Iris pigment epithelial cell (primary cell): ENCODE measurements around the gene ARHGAP5.

Experiments
- DNase-seq: peaks from one replicate; pipeline ENCODE4 v3.0.0-alpha.2; 2011; ENCODE audit warnings: low read depth

ARHGAP5 gene

GRCh38 chr14:32077081-32078022 is at the start of gene ARHGAP5:
Gene ARHGAP5 (plus strand): TSS chr14:32077304. CDS start chr14:32090670, 13,366 bp downstream.
- peak; percentile 45 for DNase-seq

- peak; percentile 42 for DNase-seq
These were observed 48.5 kb upstream of the ARHGAP5 start for GRCh38 chr14:32028599-32028998.

GRCh38 chr14:32033543-32033942 is 43.6 kb upstream of the ARHGAP5 start:
- DNase-seq = no peak

- peak; percentile 29 for DNase-seq
These were observed 38.2 kb upstream of the ARHGAP5 start for GRCh38 chr14:32038876-32039275.

- DNase-seq = no peak
These were observed 37.6 kb upstream of the ARHGAP5 start for GRCh38 chr14:32039401-32040030.

GRCh38 chr14:32043624-32044023 is 33.5 kb upstream of the ARHGAP5 start:
- DNase-seq = no peak

GRCh38 chr14:32044454-32044853 is 32.6 kb upstream of the ARHGAP5 start:
- no peak for DNase-seq

GRCh38 chr14:32047791-32048190 is 29.3 kb upstream of the ARHGAP5 start:
- peak; percentile 60 for DNase-seq

- no peak for DNase-seq
These were observed 27.6 kb upstream of the ARHGAP5 start for GRCh38 chr14:32049361-32050088.

- peak; percentile 24 for DNase-seq
These were observed 26.2 kb upstream of the ARHGAP5 start for GRCh38 chr14:32050878-32051277.

GRCh38 chr14:32054536-32054935 is 22.6 kb upstream of the ARHGAP5 start:
- DNase-seq = no peak

GRCh38 chr14:32055175-32055574 is 21.9 kb upstream of the ARHGAP5 start:
- no peak for DNase-seq

GRCh38 chr14:32059702-32060101 is 17.4 kb upstream of the ARHGAP5 start:
- DNase-seq = no peak

- no peak for DNase-seq
These were observed 12.2 kb upstream of the ARHGAP5 start for GRCh38 chr14:32064931-32065330.

- no peak for DNase-seq
These were observed 8.4 kb upstream of the ARHGAP5 start for GRCh38 chr14:32068708-32069107.

- no peak for DNase-seq
These were observed 6.8 kb upstream of the ARHGAP5 start for GRCh38 chr14:32070282-32070681.

- no peak for DNase-seq
These were observed 4.4 kb upstream of the ARHGAP5 start for GRCh38 chr14:32072676-32073075.

- DNase-seq = peak; percentile 86
These were observed 3.4 kb upstream of the ARHGAP5 start for GRCh38 chr14:32073537-32074189.

GRCh38 chr14:32074887-32075572 is 2.1 kb upstream of the ARHGAP5 start:
- peak; percentile 41 for DNase-seq

- DNase-seq = peak; percentile 27
These were observed 1.3 kb upstream of the ARHGAP5 start for GRCh38 chr14:32075672-32076277.
